ENCODE measurements around the gene PRDM2.
"Not testable (repeated sequence)": the region's sequence is repeated elsewhere in the genome, so short reads cannot be mapped to it uniquely, and the experiment has no call there.

PRDM2 gene

DNA sequence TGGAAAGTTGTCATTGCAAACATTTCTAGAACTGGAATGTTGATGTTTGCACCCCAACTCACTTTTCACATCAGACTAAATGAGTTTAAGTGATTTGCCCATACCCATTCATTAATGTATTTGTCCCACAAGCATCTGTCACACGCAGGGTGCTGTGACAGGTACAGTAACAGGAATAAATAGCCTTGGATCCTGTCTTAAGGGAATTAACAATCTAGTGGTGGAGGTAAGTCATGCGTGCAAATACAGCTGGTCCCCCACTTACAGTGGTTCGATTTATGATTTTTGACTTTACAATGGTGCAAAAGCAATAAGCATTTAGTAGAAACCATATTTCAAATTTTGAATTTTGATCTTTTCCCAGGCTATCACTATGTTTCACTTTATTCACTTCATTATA, 17.5 kb upstream of the PRDM2 start:
- DNase-seq (ENCODE audit: low read depth) = no peak
- TF ChIP-seq, protein P1, sequence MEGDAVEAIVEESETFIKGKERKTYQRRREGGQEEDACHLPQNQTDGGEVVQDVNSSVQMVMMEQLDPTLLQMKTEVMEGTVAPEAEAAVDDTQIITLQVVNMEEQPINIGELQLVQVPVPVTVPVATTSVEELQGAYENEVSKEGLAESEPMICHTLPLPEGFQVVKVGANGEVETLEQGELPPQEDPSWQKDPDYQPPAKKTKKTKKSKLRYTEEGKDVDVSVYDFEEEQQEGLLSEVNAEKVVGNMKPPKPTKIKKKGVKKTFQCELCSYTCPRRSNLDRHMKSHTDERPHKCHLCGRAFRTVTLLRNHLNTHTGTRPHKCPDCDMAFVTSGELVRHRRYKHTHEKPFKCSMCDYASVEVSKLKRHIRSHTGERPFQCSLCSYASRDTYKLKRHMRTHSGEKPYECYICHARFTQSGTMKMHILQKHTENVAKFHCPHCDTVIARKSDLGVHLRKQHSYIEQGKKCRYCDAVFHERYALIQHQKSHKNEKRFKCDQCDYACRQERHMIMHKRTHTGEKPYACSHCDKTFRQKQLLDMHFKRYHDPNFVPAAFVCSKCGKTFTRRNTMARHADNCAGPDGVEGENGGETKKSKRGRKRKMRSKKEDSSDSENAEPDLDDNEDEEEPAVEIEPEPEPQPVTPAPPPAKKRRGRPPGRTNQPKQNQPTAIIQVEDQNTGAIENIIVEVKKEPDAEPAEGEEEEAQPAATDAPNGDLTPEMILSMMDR (conservative IDR thresholded peaks at IDR 0.05; ENCODE audit: low read length) = no peak
- H3K4me3 ChIP-seq (ENCODE audit: low read length) = no peak overlapping the region

DNA sequence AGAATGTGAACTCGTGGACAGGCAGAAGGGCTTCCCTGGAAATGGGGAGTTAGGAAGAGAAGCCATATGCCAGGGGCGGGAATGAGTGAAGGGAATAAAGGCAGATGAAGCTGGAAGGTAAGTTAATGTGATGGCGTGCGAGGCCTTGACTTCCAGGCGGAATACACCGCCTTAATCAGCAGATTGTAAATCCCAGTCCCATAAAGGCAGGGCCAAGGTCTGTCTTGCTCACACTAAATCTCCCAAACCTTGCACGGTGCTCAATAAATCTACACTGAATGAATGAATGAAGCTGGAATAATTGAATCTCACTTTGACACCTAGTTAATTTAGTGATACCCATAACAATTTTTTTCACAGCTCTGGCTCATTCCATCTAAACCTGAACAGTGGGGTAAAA, 16.8 kb upstream of the PRDM2 start:
- H3K4me3 ChIP-seq (ENCODE audit: low read length) = no peak overlapping the region
- TF ChIP-seq, protein P1 (conservative IDR thresholded peaks at IDR 0.05; ENCODE audit: low read length) = no peak
- no peak for DNase-seq (ENCODE audit: low read depth)

DNA sequence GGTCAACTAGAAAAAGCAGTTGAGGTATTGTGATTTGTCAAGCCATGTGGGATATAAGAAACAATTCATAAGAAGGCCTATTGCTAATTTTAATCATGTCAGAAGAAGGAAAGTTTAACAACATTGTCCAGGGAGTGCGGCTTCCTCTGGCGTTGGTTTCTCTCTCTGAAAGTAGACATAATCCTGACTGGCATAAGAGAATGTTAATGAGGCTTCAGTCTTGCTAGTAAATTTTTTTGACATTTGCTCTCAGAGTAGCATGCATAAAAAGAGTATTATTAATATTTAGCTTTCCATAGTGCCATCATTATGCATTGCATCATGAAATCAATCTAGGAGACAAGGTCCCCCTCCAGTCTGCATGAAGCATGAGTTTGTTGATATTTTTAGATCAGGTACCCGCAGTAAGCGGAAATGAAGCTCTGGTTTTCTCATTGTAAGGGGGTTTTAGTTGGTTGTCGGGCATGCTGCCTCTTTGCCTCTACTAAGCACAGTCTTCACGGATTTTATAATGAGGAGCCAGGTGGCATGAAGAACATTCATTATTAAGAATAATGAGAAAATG, 12.8 kb upstream of the PRDM2 start:
- no peak overlapping the region for H3K4me3 ChIP-seq (ENCODE audit: low read length)
- TF ChIP-seq, protein P1 (conservative IDR thresholded peaks at IDR 0.05; ENCODE audit: low read length) = no peak
- no peak for DNase-seq (ENCODE audit: low read depth)

DNA sequence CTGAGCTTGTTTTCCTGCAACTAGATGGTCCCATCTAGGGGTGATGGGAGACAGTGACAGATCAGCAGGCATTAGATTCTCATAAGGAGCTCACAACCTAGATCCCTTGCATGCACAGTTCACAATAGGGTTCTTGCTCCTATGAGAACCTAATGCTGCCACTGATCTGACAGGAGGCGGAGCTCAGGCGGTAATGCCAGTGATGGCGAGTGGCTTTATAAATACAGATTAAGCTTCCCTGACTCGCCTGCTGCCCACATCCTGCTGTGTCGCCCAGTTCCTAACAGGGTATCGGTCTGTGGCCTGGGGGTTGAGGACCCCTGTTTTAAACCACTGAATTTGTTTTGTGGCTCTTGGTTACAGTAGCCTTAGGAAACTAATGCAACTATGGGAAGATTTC, 6.9 kb upstream of the PRDM2 start:
- DNase-seq (ENCODE audit: low read depth); H3K4me3 ChIP-seq (ENCODE audit: low read length): not testable (repeated sequence)

DNA sequence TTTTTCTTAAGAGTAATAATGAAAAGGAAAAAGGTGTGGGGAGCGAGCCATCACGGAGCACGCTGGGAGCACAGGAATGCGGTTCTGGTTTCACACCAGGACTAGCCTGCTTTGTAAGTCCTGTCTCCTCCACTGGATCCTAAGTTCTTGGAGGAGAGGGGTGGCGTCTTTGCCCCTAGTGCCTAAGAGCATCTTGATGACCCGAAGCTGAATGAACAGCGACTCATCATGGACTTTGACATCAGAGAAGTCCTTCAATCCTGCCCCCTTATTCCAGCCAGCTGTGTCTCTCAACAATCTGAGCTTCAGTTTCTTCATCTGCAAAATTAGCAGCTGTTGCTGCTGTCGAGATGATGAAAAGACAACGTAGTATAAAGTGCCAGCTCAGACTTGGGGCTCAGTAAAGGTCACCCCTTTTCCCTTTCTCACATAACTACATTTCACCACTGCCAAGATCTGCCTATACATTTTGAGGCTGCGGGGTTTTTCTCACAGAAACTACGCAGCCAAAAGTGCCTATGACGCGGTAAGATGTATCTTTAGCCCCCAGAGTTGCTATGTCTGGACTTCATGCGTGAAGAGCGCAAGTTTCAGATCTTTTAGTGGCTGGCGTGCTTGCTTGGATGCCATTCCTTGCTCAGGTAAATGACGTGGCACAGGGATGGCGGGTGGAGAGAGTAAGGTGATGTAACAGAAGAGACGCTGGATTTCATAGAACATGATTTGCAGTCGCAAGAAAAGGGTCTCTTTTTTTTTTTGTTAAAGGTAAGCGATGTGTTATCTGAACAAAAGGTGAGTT, 4.9 kb upstream of the PRDM2 start:
- TF ChIP-seq, protein P1 (conservative IDR thresholded peaks at IDR 0.05; ENCODE audit: low read length) = no peak
- H3K4me3 ChIP-seq (ENCODE audit: low read length) = no peak overlapping the region
- no peak for DNase-seq (ENCODE audit: low read depth)

DNA sequence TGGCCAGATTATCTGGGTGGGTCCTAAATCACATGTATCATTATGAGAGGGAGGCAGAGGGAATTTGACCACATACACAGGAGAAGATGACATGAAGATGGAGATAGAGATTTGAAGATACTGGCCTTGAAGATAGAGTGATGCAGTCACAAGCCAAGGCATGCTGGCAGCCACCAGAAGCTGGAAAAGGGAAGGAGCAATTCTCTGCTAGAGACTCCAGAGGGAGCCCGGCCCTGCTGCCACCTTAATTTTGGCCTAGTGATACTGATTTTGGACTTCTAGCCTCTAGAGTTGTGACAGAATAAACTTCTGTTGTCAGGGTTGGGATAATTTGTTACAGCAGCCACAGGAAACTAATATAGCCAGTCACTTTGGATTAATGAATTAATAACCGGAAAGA, 2.2 kb upstream of the PRDM2 start:
- H3K4me3 ChIP-seq (ENCODE audit: low read length) = no peak overlapping the region
- TF ChIP-seq, protein P1 (conservative IDR thresholded peaks at IDR 0.05; ENCODE audit: low read length) = no peak
- DNase-seq (ENCODE audit: low read depth) = no peak

DNA sequence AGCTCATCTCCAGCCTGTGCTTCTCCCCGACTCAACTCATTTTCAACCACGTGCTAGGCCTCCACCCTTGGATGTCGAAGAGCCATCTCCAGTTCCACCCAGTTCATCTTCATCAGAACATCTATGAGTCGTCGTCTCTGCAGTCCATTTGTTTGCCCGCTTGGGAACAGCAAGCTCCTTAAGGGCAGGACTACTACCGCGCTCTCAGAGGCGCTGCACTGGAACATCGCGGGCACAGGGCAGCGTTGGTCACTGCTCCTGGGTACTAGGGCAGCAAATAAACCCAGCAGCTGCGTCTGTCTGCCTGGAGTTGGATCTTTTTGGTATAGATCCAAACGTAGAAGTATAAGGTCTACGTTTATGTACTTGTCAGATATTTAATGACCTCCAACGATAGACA, 478 bp upstream of the PRDM2 start:
- peak overlapping the region; percentile 72 for H3K4me3 ChIP-seq (ENCODE audit: low read length)
- TF ChIP-seq, protein P1 (conservative IDR thresholded peaks at IDR 0.05; ENCODE audit: low read length) = no peak
- DNase-seq (ENCODE audit: low read depth) = no peak

All from AG10803 (cell line).